ENCODE measurements around the gene CLEC4G. TPM values are rescaled to one million over a fixed set of nuclear protein-coding genes. Genes with fewer than 3 reads are reported as not detected.

CLEC4G gene
- total and polyA plus RNA-seq, 4 donors, result 0.31 to 0.96 (median 0.43) TPM; not detected in 1

- no peak overlapping the region for H3K9ac ChIP-seq (ENCODE audit: insufficient read depth in 1 of 2, low read length in 2 of 2)
- peaks cover 0 to 8% (median 0%) of the 10 kb centered on the region in 4 donors for H3K9me3 ChIP-seq (ENCODE audit: control insufficient read depth in 4 of 4, insufficient read depth in 3 of 4, low read length in 3 of 4)
- no peak overlapping the region for H3K27ac ChIP-seq (ENCODE audit: low read depth in 1 of 2, low read length in 1 of 2)
- H3K27me3 ChIP-seq (ENCODE audit: control insufficient read depth in 3 of 3, insufficient read depth in 3 of 3, low read length in 2 of 3), result peaks cover 0 to 5% (median 0%) of the 10 kb centered on the region in 3 donors
- no peak overlapping the region for H3K4me3 ChIP-seq
- WGBS, 2 donors, result 27 to 37% methylated on average over 23 of the region's 23 CpGs
- H3K36me3 ChIP-seq (ENCODE audit: control insufficient read depth in 4 of 4, insufficient read depth in 4 of 4, low read length in 4 of 4), result peaks cover 0 to 2% (median 0%) of the 10 kb centered on the region in 4 donors
- DNase-seq (no peak), ATAC-seq (ENCODE audit: insufficient read depth, low FRiP score) (no peak)
- TF ChIP-seq CTCF (IDR thresholded peaks at IDR 0.05; ENCODE audit: control extremely low read depth, extremely low read depth), result no peak
- no peaks in the 10 kb centered on the region for H3K4me1 ChIP-seq (ENCODE audit: control insufficient read depth in 5 of 5, insufficient read depth in 5 of 5, low read length in 5 of 5)
These were observed 42.7 kb downstream of the CLEC4G start for GRCh38 chr19:7689165-7689564.

GRCh38 chr19:7687177-7687576 lies 44.7 kb downstream of the CLEC4G start:
- no peak overlapping the region for H3K27ac ChIP-seq (ENCODE audit: low read depth in 1 of 2, low read length in 1 of 2)
- DNase-seq (no peak), ATAC-seq (ENCODE audit: insufficient read depth, low FRiP score) (no peak)
- WGBS, 2 donors, result 88 to 93% methylated on average over 12 of the region's 12 CpGs
- TF ChIP-seq CTCF (IDR thresholded peaks at IDR 0.05; ENCODE audit: control extremely low read depth, extremely low read depth), result no peak
- peaks cover 0 to 2% (median 0%) of the 10 kb centered on the region in 5 donors for H3K4me1 ChIP-seq (ENCODE audit: control insufficient read depth in 5 of 5, insufficient read depth in 5 of 5, low read length in 5 of 5)
- no peak overlapping the region for H3K9ac ChIP-seq (ENCODE audit: insufficient read depth in 1 of 2, low read length in 2 of 2)
- peaks cover 0 to 5% (median 0%) of the 10 kb centered on the region in 3 donors for H3K27me3 ChIP-seq (ENCODE audit: control insufficient read depth in 3 of 3, insufficient read depth in 3 of 3, low read length in 2 of 3)
- peaks cover 0 to 15% (median 4%) of the 10 kb centered on the region in 4 donors for H3K36me3 ChIP-seq (ENCODE audit: control insufficient read depth in 4 of 4, insufficient read depth in 4 of 4, low read length in 4 of 4)
- peaks cover 0 to 5% (median 0%) of the 10 kb centered on the region in 4 donors for H3K9me3 ChIP-seq (ENCODE audit: control insufficient read depth in 4 of 4, insufficient read depth in 3 of 4, low read length in 3 of 4)
- no peak overlapping the region for H3K4me3 ChIP-seq

- Histone ChIP-seq H3K36me3 (ENCODE audit: control insufficient read depth in 4 of 4, insufficient read depth in 4 of 4, low read length in 4 of 4) (peaks cover 0 to 16% (median 6%) of the 10 kb centered on the region in 4 donors), H3K4me3 (no peak overlapping the region), H3K9ac (ENCODE audit: insufficient read depth in 1 of 2, low read length in 2 of 2) (no peak overlapping the region), H3K27me3 (ENCODE audit: control insufficient read depth in 3 of 3, insufficient read depth in 3 of 3, low read length in 2 of 3) (peaks cover 0 to 5% (median 0%) of the 10 kb centered on the region in 3 donors), H3K27ac (ENCODE audit: low read depth in 1 of 2, low read length in 1 of 2) (no peak overlapping the region), H3K9me3 (ENCODE audit: control insufficient read depth in 4 of 4, insufficient read depth in 3 of 4, low read length in 3 of 4) (no peaks in the 10 kb centered on the region), H3K4me1 (ENCODE audit: control insufficient read depth in 5 of 5, insufficient read depth in 5 of 5, low read length in 5 of 5) (peaks cover 0 to 10% (median 4%) of the 10 kb centered on the region in 5 donors)
- no peak for DNase-seq
- no peak for TF ChIP-seq CTCF (IDR thresholded peaks at IDR 0.05; ENCODE audit: control extremely low read depth, extremely low read depth)
- ATAC-seq (ENCODE audit: insufficient read depth, low FRiP score), result no peak
- WGBS, 2 donors, result 63 to 75% methylated on average over 17 to 19 of the region's 19 CpGs
These were observed 46.1 kb downstream of the CLEC4G start for GRCh38 chr19:7685546-7686445.

Data from lung (tissue), 12 donors.